Ascending aorta (tissue), 2 donors: Measurements from ENCODE around the gene KLHL35. TPM values are rescaled to one million over a fixed set of nuclear protein-coding genes. Genes with fewer than 3 reads are reported as not detected.
A peak's percentile ranks its signal among the peaks of the same experiment; 100 is the strongest.

Experiments
- DNase-seq, 2 donors: peaks; one replicate each; pipeline ENCODE4 v3.0.0-alpha.2; 2019; ENCODE audit warnings: low spot score in 2 of 2
- H3K27ac ChIP-seq, 2 donors: fragments of 200-600 bp; sonication (generic); one replicate each; pipeline ENCODE4 v1.5.1; 2016 to 2017; ENCODE audit warnings: mild to moderate bottlenecking in 1 of 2
- H3K27me3 ChIP-seq: fragments of 200-600 bp; sonication (generic); one replicate; pipeline ENCODE4 v1.5.1; 2017
- H3K36me3 ChIP-seq, 2 donors: fragments of 200-600 bp; sonication (generic); one replicate each; pipeline ENCODE4 v1.5.1; 2016
- H3K4me1 ChIP-seq, 2 donors: fragments of 200-600 bp; sonication (generic); one replicate each; pipeline ENCODE4 v1.5.1; 2016 to 2017; ENCODE audit warnings: mild to moderate bottlenecking in 1 of 2
- H3K4me3 ChIP-seq, 2 donors: fragments of 200-600 bp; sonication (generic); one replicate each; pipeline ENCODE4 v1.5.1; 2016 to 2017; ENCODE audit warnings: mild to moderate bottlenecking in 1 of 2
- H3K9me3 ChIP-seq, 2 donors: fragments of 200-600 bp; sonication (generic); one replicate each; pipeline ENCODE4 v1.5.1; 2016
- intact Hi-C: fragments of 100-400 bp; cut with DNase I; formaldehyde crosslinking; loops from one replicate; pipeline ENCODE4 v1.15.1; 2023
- total RNA-seq: library from RNA; depleted of rRNA; stranded (reverse); fragments of >200 nt; gene quantifications from one replicate; pipeline ENCODE4 v1.1.0, GENCODE V29; 2016
- TF ChIP-seq, protein P1 (sequence below), 3 experiments: fragments of 200-600 bp in 2 of 3; fragments of 450-650 bp in 1 of 3; sonication (generic) in 2 of 3; IDR thresholded peaks; one replicate each; pipeline ENCODE4 v1.5.1; 2016 to 2019; ENCODE audit warnings: antibody characterized with exemption in 3 of 3, mild to moderate bottlenecking in 1 of 3, moderate library complexity in 1 of 3

Gene KLHL35
- total RNA-seq, 1 donor from 2014 or later: not detected

DNA sequence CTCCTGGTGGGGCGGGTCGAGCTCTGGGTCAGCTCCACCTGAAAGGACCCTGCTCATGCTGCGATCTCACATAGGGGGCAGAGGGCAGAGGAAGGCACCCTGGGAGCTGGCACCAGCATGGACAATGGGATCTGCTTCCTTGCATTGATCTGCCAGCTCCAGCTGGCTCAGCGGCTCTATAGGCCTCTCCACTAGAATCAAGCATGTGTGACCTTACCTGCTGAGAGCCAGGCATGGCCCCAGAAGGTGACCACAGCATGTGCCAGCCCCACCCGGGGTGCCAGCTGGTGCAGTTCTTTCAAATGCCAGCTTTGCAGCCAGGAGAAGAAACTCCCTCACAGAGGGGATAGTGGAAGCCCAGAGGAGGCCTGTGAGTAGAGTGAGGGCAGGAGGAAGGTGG, 22.0 kb upstream of the KLHL35 start:
- DNase-seq: no peak
- H3K9me3 ChIP-seq: no peaks in the 10 kb centered on the region
- peaks cover 0 to 5% of the 10 kb centered on the region in 2 donors for H3K4me1 ChIP-seq
- no peak overlapping the region for H3K27ac ChIP-seq
- H3K36me3 ChIP-seq: no peaks in the 10 kb centered on the region
- intact Hi-C loops: loop anchor here (5.0 kb wide), 1 partner anchor 37 kb away; no protein-coding TSS in a partner anchor
- H3K27me3 ChIP-seq: no peaks in the 10 kb centered on the region
- no peak overlapping the region for H3K4me3 ChIP-seq
- TF ChIP-seq, protein P1, sequence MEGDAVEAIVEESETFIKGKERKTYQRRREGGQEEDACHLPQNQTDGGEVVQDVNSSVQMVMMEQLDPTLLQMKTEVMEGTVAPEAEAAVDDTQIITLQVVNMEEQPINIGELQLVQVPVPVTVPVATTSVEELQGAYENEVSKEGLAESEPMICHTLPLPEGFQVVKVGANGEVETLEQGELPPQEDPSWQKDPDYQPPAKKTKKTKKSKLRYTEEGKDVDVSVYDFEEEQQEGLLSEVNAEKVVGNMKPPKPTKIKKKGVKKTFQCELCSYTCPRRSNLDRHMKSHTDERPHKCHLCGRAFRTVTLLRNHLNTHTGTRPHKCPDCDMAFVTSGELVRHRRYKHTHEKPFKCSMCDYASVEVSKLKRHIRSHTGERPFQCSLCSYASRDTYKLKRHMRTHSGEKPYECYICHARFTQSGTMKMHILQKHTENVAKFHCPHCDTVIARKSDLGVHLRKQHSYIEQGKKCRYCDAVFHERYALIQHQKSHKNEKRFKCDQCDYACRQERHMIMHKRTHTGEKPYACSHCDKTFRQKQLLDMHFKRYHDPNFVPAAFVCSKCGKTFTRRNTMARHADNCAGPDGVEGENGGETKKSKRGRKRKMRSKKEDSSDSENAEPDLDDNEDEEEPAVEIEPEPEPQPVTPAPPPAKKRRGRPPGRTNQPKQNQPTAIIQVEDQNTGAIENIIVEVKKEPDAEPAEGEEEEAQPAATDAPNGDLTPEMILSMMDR (IDR thresholded peaks at IDR 0.05): no peak

DNA sequence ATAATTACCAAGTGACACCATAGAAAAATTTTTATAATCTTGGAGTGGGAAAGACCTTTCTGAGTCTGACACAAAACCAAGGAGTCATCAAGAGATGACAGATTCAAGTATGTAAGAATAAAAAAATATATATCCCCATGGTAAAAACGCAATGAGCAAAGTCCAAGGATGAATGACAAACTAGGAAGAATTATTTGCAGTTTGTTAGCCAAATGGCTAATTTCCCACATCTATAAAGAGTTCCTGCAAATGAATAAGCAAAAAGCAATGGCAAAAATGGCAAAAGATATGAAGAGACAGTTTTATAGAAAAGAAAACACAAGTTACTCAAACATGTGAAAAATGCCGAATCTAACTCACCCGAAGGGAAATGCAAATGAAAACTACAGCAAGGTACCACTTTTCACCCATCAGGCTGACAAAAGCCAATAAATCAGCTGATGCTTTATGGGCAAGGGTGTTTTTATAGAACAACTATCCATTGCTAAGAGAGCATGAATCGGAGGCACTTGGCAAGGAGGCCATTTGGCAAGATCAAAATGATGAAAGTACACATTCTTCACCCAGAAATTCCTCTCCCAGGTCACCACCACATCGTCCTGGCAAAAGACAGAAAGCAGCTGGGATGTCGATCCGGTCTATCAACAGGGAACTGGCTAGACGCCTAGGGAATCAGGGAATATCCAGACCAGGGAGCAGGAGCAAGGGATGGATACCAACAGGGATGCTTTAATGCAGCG, 21.1 kb upstream of the KLHL35 start:
- no peaks in the 10 kb centered on the region for H3K36me3 ChIP-seq
- H3K4me3 ChIP-seq: no peak overlapping the region
- no peak for DNase-seq
- H3K27me3 ChIP-seq: no peaks in the 10 kb centered on the region
- TF ChIP-seq, protein P1 (IDR thresholded peaks at IDR 0.05): no peak
- H3K27ac ChIP-seq: no peak overlapping the region
- no peaks in the 10 kb centered on the region for H3K9me3 ChIP-seq
- intact Hi-C loops: no loop called here
- H3K4me1 ChIP-seq: peaks cover 0 to 5% of the 10 kb centered on the region in 2 donors

DNA sequence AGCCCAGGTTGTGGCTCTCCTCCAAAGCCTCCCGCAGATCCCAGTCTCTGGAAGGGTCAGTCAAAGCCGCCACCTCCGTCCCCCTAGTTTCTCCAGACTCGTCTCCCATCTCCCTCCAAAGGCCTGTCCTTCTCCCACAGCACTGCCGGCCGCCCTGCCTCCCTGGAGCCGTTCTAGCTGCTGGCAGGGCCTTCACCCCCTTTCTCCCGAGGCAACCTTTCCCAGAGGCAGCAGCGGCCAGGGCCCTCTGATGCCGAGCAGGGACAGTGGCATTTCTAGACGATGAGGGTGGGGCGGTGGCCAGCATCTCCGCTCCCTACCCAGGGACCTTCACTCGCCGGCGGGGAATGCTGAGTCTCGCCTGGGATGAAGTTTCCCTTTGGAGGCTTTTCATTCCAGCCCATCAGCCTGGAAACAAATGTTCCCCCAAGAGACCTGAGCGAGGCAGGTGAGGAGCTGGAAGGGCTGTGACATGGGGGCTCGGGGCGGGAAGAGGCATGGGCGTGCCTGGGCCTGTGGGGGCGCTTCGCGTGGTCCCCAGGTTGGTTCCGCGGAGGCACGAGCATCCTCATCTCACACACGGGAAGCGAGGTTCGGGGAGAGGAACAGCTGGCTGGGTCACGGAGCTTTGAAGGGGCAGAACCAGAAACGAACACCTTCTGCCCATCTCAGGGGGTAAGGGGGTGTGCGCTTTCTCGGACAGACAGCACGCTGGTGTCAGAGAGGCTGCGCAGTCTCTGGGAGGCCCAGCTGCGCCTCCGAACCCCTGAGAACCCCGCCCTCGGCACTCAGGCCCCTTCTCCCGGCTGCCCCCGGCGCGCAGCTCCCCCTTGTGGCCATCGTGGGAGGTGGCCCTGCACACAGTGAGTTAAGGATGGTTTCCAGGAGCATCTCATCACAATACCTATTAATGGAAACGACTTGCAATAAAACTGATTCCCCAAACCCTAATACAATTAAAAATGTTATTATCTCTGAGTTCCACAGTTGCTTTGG, 18.1 kb upstream of the KLHL35 start:
- Histone ChIP-seq H3K9me3 (no peaks in the 10 kb centered on the region), H3K27ac (no peak overlapping the region), H3K4me3 (no peak overlapping the region), H3K36me3 (no peaks in the 10 kb centered on the region), H3K27me3 (no peaks in the 10 kb centered on the region), H3K4me1 (peaks cover 0 to 5% of the 10 kb centered on the region in 2 donors)
- TF ChIP-seq, protein P1 (IDR thresholded peaks at IDR 0.05): peak; percentile 12 to 47 (median 35)
- intact Hi-C loops: no loop called here
- no peak for DNase-seq

DNA sequence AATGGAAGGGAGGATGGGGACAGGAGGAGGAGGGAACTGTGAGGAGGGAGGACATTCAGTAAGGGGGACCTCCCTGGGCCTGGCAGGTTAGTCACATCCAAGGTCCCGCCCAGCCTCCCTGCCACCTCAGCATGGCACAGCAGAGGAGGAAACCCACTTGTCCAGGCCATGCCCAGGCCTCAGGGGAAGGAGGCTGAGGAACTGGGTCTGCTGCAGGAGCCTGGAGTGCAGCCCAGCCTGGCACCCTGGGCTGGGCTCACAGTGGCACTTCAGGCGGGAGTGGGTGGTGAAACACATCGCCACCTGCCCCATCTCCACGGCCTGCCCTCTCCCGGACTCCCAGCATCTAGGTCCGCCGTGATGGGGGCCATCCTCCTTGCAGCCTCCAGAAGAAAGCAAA, 17.2 kb upstream of the KLHL35 start:
- H3K27me3 ChIP-seq: no peaks in the 10 kb centered on the region
- no peak overlapping the region for H3K4me3 ChIP-seq
- peaks cover 0 to 5% of the 10 kb centered on the region in 2 donors for H3K4me1 ChIP-seq
- H3K9me3 ChIP-seq: no peaks in the 10 kb centered on the region
- no peaks in the 10 kb centered on the region for H3K36me3 ChIP-seq
- intact Hi-C loops: no loop called here
- no peak for DNase-seq
- TF ChIP-seq, protein P1 (IDR thresholded peaks at IDR 0.05): no peak
- no peak overlapping the region for H3K27ac ChIP-seq

DNA sequence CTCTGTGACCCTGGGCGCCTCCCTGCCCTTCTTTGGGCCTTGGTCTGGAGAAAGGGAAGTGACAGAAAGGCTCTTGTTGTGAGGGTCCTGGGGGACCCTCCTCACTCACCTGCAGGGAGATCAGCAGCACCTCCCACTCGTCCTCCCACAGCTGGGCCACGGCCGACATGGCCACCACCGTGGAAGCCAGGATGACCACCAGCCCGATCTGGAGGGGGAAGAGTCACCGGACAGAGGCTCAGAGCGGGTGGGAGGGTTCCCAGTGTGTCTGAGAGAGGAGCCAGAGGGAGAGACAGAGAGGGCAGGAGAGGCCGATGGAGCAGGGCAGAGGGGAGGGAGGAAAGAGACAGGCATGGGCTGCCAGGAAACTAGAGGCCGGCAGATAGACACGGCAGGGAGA, 16.8 kb upstream of the KLHL35 start:
- no peak for DNase-seq
- H3K27ac ChIP-seq: no peak overlapping the region
- H3K27me3 ChIP-seq: no peaks in the 10 kb centered on the region
- H3K4me3 ChIP-seq: no peak overlapping the region
- TF ChIP-seq, protein P1 (IDR thresholded peaks at IDR 0.05): no peak
- no peaks in the 10 kb centered on the region for H3K36me3 ChIP-seq
- intact Hi-C loops: no loop called here
- H3K4me1 ChIP-seq: peaks cover 0 to 5% of the 10 kb centered on the region in 2 donors
- no peaks in the 10 kb centered on the region for H3K9me3 ChIP-seq
